ENCODE results near the gene ISL2.

ISL2 gene

GRCh38 chr15:76380249-76380648 is 43.7 kb downstream of the ISL2 start:
- Histone ChIP-seq H3K9me3 (ENCODE audit: insufficient read depth, low read length) (no peaks in the 10 kb centered on the region), H3K27me3 (ENCODE audit: insufficient read depth, insufficient read length) (no peaks in the 10 kb centered on the region), H3K4me1 (ENCODE audit: insufficient read depth, insufficient read length) (no peaks in the 10 kb centered on the region), H3K4me3 (ENCODE audit: insufficient read length, low read depth) (no peak overlapping the region), H3K9ac (ENCODE audit: insufficient read length, low read depth) (no peak overlapping the region), H3K36me3 (ENCODE audit: insufficient read depth, insufficient read length, low read length) (no peaks in the 10 kb centered on the region)
- no peak for DNase-seq (ENCODE audit: low read depth, low spot score)
- TF ChIP-seq SUZ12 (IDR thresholded peaks at IDR 0.05; ENCODE audit: extremely low read depth, insufficient read depth, insufficient read length) (no peak), ZNF274 (IDR thresholded peaks at IDR 0.05; ENCODE audit: low read depth, low read length) (no peak), YY1 (IDR thresholded peaks at IDR 0.05; ENCODE audit: insufficient read depth, insufficient read length) (no peak)

- Histone ChIP-seq H3K36me3 (ENCODE audit: insufficient read depth, insufficient read length, low read length) (no peaks in the 10 kb centered on the region), H3K27me3 (ENCODE audit: insufficient read depth, insufficient read length) (no peaks in the 10 kb centered on the region), H3K4me1 (ENCODE audit: insufficient read depth, insufficient read length) (no peaks in the 10 kb centered on the region), H3K9ac (ENCODE audit: insufficient read length, low read depth) (no peak overlapping the region), H3K9me3 (ENCODE audit: insufficient read depth, low read length) (no peaks in the 10 kb centered on the region), H3K4me3 (ENCODE audit: insufficient read length, low read depth) (no peak overlapping the region)
- no peak for DNase-seq (ENCODE audit: low read depth, low spot score)
- no peak for TF ChIP-seq YY1 (IDR thresholded peaks at IDR 0.05; ENCODE audit: insufficient read depth, insufficient read length)
- no peak for TF ChIP-seq ZNF274 (IDR thresholded peaks at IDR 0.05; ENCODE audit: low read depth, low read length)
Measured at GRCh38 chr15:76381366-76381765, 44.8 kb downstream of the ISL2 start.

GRCh38 chr15:76382987-76383728 is 46.6 kb downstream of the ISL2 start:
- no peaks in the 10 kb centered on the region for H3K36me3 ChIP-seq (ENCODE audit: insufficient read depth, insufficient read length, low read length)
- H3K4me3 ChIP-seq (ENCODE audit: insufficient read length, low read depth): no peak overlapping the region
- H3K9me3 ChIP-seq (ENCODE audit: insufficient read depth, low read length): no peaks in the 10 kb centered on the region
- DNase-seq (ENCODE audit: low read depth, low spot score): no peak
- H3K4me1 ChIP-seq (ENCODE audit: insufficient read depth, insufficient read length): no peaks in the 10 kb centered on the region
- H3K27me3 ChIP-seq (ENCODE audit: insufficient read depth, insufficient read length): no peaks in the 10 kb centered on the region
- TF ChIP-seq SUZ12 (IDR thresholded peaks at IDR 0.05; ENCODE audit: extremely low read depth, insufficient read depth, insufficient read length): no peak
- no peak for TF ChIP-seq YY1 (IDR thresholded peaks at IDR 0.05; ENCODE audit: insufficient read depth, insufficient read length)
- TF ChIP-seq ZNF274 (IDR thresholded peaks at IDR 0.05; ENCODE audit: low read depth, low read length): no peak
- no peak overlapping the region for H3K9ac ChIP-seq (ENCODE audit: insufficient read length, low read depth)

- no peaks in the 10 kb centered on the region for H3K9me3 ChIP-seq (ENCODE audit: insufficient read depth, low read length)
- H3K4me3 ChIP-seq (ENCODE audit: insufficient read length, low read depth): no peak overlapping the region
- no peak overlapping the region for H3K9ac ChIP-seq (ENCODE audit: insufficient read length, low read depth)
- no peaks in the 10 kb centered on the region for H3K4me1 ChIP-seq (ENCODE audit: insufficient read depth, insufficient read length)
- H3K36me3 ChIP-seq (ENCODE audit: insufficient read depth, insufficient read length, low read length): no peaks in the 10 kb centered on the region
- no peak for DNase-seq (ENCODE audit: low read depth, low spot score)
- no peaks in the 10 kb centered on the region for H3K27me3 ChIP-seq (ENCODE audit: insufficient read depth, insufficient read length)
- TF ChIP-seq SUZ12 (IDR thresholded peaks at IDR 0.05; ENCODE audit: extremely low read depth, insufficient read depth, insufficient read length) (no peak), ZNF274 (IDR thresholded peaks at IDR 0.05; ENCODE audit: low read depth, low read length) (no peak), YY1 (IDR thresholded peaks at IDR 0.05; ENCODE audit: insufficient read depth, insufficient read length) (no peak)
Measured at GRCh38 chr15:76384409-76384808, 47.8 kb downstream of the ISL2 start.

- TF ChIP-seq YY1 (IDR thresholded peaks at IDR 0.05; ENCODE audit: insufficient read depth, insufficient read length) (no peak), SUZ12 (IDR thresholded peaks at IDR 0.05; ENCODE audit: extremely low read depth, insufficient read depth, insufficient read length) (no peak), ZNF274 (IDR thresholded peaks at IDR 0.05; ENCODE audit: low read depth, low read length) (no peak)
- no peak overlapping the region for H3K4me3 ChIP-seq (ENCODE audit: insufficient read length, low read depth)
- H3K4me1 ChIP-seq (ENCODE audit: insufficient read depth, insufficient read length): no peaks in the 10 kb centered on the region
- H3K27me3 ChIP-seq (ENCODE audit: insufficient read depth, insufficient read length): no peaks in the 10 kb centered on the region
- no peak overlapping the region for H3K9ac ChIP-seq (ENCODE audit: insufficient read length, low read depth)
- no peaks in the 10 kb centered on the region for H3K9me3 ChIP-seq (ENCODE audit: insufficient read depth, low read length)
- no peak for DNase-seq (ENCODE audit: low read depth, low spot score)
- no peaks in the 10 kb centered on the region for H3K36me3 ChIP-seq (ENCODE audit: insufficient read depth, insufficient read length, low read length)
Measured at GRCh38 chr15:76386178-76386577, 49.6 kb downstream of the ISL2 start.

GRCh38 chr15:76386926-76387325 is 50.4 kb downstream of the ISL2 start:
- Histone ChIP-seq H3K27me3 (ENCODE audit: insufficient read depth, insufficient read length) (no peaks in the 10 kb centered on the region), H3K9ac (ENCODE audit: insufficient read length, low read depth) (no peak overlapping the region), H3K4me1 (ENCODE audit: insufficient read depth, insufficient read length) (no peaks in the 10 kb centered on the region), H3K9me3 (ENCODE audit: insufficient read depth, low read length) (no peaks in the 10 kb centered on the region), H3K4me3 (ENCODE audit: insufficient read length, low read depth) (no peak overlapping the region), H3K36me3 (ENCODE audit: insufficient read depth, insufficient read length, low read length) (no peaks in the 10 kb centered on the region)
- TF ChIP-seq SUZ12 (IDR thresholded peaks at IDR 0.05; ENCODE audit: extremely low read depth, insufficient read depth, insufficient read length) (no peak), ZNF274 (IDR thresholded peaks at IDR 0.05; ENCODE audit: low read depth, low read length) (no peak), YY1 (IDR thresholded peaks at IDR 0.05; ENCODE audit: insufficient read depth, insufficient read length) (no peak)
- no peak for DNase-seq (ENCODE audit: low read depth, low spot score)

GRCh38 chr15:76390571-76390970 is 54.0 kb downstream of the ISL2 start:
- Histone ChIP-seq H3K4me3 (ENCODE audit: insufficient read length, low read depth) (no peak overlapping the region), H3K9ac (ENCODE audit: insufficient read length, low read depth) (no peak overlapping the region), H3K27me3 (ENCODE audit: insufficient read depth, insufficient read length) (no peaks in the 10 kb centered on the region), H3K4me1 (ENCODE audit: insufficient read depth, insufficient read length) (no peaks in the 10 kb centered on the region), H3K9me3 (ENCODE audit: insufficient read depth, low read length) (no peaks in the 10 kb centered on the region), H3K36me3 (ENCODE audit: insufficient read depth, insufficient read length, low read length) (no peaks in the 10 kb centered on the region)
- DNase-seq (ENCODE audit: low read depth, low spot score): no peak
- TF ChIP-seq ZNF274 (IDR thresholded peaks at IDR 0.05; ENCODE audit: low read depth, low read length) (no peak), SUZ12 (IDR thresholded peaks at IDR 0.05; ENCODE audit: extremely low read depth, insufficient read depth, insufficient read length) (no peak), YY1 (IDR thresholded peaks at IDR 0.05; ENCODE audit: insufficient read depth, insufficient read length) (no peak)
